ENCODE results near the gene CARD18. TPM values are rescaled to one million over a fixed set of nuclear protein-coding genes. Genes with fewer than 3 reads are reported as not detected.

Gene CARD18
- total RNA-seq, 1 experiment from 2014 or later = not detected

GRCh38 chr11:105167244-105167643 lies 27.7 kb upstream of the CARD18 start:
- ChIA-PET POLR2A (interaction anchor here (1.1 to 1.7 kb wide), 2 partner anchors 16 to 63 kb away, joined by 4 read pairs; no protein-coding TSS in a partner anchor), CTCF (no interaction called here)
- no TSS peak for BruUV-seq (replicated peaks)
- H3K4me3 Mint-ChIP-seq (ENCODE audit: unreplicated experiment) = no peak overlapping the region
- H3K4me1 Mint-ChIP-seq (ENCODE audit: insufficient read depth, unreplicated experiment) = no peaks in the 10 kb centered on the region
- TF ChIP-seq CTCF (IDR thresholded peaks at IDR 0.05; ENCODE audit: unreplicated experiment) = no peak
- no peaks in the 10 kb centered on the region for H3K36me3 Mint-ChIP-seq (ENCODE audit: insufficient read depth, unreplicated experiment)
- no peaks in the 10 kb centered on the region for H3K27me3 Mint-ChIP-seq (ENCODE audit: insufficient read depth, unreplicated experiment)
- DNase-seq (ENCODE audit: unreplicated experiment) = no peak
- intact Hi-C loops (cut with micrococcal nuclease) = no loop called here
- no peak overlapping the region for H3K27ac Mint-ChIP-seq (ENCODE audit: low read depth, unreplicated experiment)
- peaks cover 7% of the 10 kb centered on the region for H3K9me3 Mint-ChIP-seq (ENCODE audit: unreplicated experiment)

- intact Hi-C loops (cut with micrococcal nuclease) = no loop called here
- no peaks in the 10 kb centered on the region for H3K36me3 Mint-ChIP-seq (ENCODE audit: insufficient read depth, unreplicated experiment)
- ChIA-PET CTCF (no interaction called here), POLR2A (no interaction called here)
- no peak for DNase-seq (ENCODE audit: unreplicated experiment)
- H3K27ac Mint-ChIP-seq (ENCODE audit: low read depth, unreplicated experiment) = no peak overlapping the region
- no peaks in the 10 kb centered on the region for H3K4me1 Mint-ChIP-seq (ENCODE audit: insufficient read depth, unreplicated experiment)
- no TSS peak for BruUV-seq (replicated peaks)
- H3K27me3 Mint-ChIP-seq (ENCODE audit: insufficient read depth, unreplicated experiment) = no peaks in the 10 kb centered on the region
- no peak for TF ChIP-seq CTCF (IDR thresholded peaks at IDR 0.05; ENCODE audit: unreplicated experiment)
- H3K4me3 Mint-ChIP-seq (ENCODE audit: unreplicated experiment) = no peak overlapping the region
- H3K9me3 Mint-ChIP-seq (ENCODE audit: unreplicated experiment) = no peaks in the 10 kb centered on the region
Observed at GRCh38 chr11:105164208-105164607, 24.6 kb upstream of the CARD18 start.

- ChIA-PET POLR2A (no interaction called here), CTCF (no interaction called here)
- no TSS peak for BruUV-seq (replicated peaks)
- Mint-ChIP-seq H3K9me3 (ENCODE audit: unreplicated experiment) (no peaks in the 10 kb centered on the region), H3K36me3 (ENCODE audit: insufficient read depth, unreplicated experiment) (no peaks in the 10 kb centered on the region), H3K27ac (ENCODE audit: low read depth, unreplicated experiment) (no peak overlapping the region), H3K4me3 (ENCODE audit: unreplicated experiment) (no peak overlapping the region), H3K27me3 (ENCODE audit: insufficient read depth, unreplicated experiment) (no peaks in the 10 kb centered on the region), H3K4me1 (ENCODE audit: insufficient read depth, unreplicated experiment) (no peaks in the 10 kb centered on the region)
- no peak for TF ChIP-seq CTCF (IDR thresholded peaks at IDR 0.05; ENCODE audit: unreplicated experiment)
- DNase-seq (ENCODE audit: unreplicated experiment) = no peak
- intact Hi-C loops (cut with micrococcal nuclease) = no loop called here
Observed at GRCh38 chr11:105162506-105162905, 22.9 kb upstream of the CARD18 start.

- no peaks in the 10 kb centered on the region for H3K27me3 Mint-ChIP-seq (ENCODE audit: insufficient read depth, unreplicated experiment)
- intact Hi-C loops (cut with micrococcal nuclease) = no loop called here
- H3K4me1 Mint-ChIP-seq (ENCODE audit: insufficient read depth, unreplicated experiment) = no peaks in the 10 kb centered on the region
- DNase-seq (ENCODE audit: unreplicated experiment) = no peak
- BruUV-seq (replicated peaks) = no TSS peak
- H3K36me3 Mint-ChIP-seq (ENCODE audit: insufficient read depth, unreplicated experiment) = no peaks in the 10 kb centered on the region
- TF ChIP-seq CTCF (IDR thresholded peaks at IDR 0.05; ENCODE audit: unreplicated experiment) = no peak
- no peaks in the 10 kb centered on the region for H3K9me3 Mint-ChIP-seq (ENCODE audit: unreplicated experiment)
- H3K27ac Mint-ChIP-seq (ENCODE audit: low read depth, unreplicated experiment) = no peak overlapping the region
- ChIA-PET POLR2A (no interaction called here), CTCF (interaction anchor here (1.8 kb wide), 1 partner anchor 10 kb away, joined by 6 read pairs; no protein-coding TSS in a partner anchor)
- no peak overlapping the region for H3K4me3 Mint-ChIP-seq (ENCODE audit: unreplicated experiment)
Observed at GRCh38 chr11:105158436-105158835, 18.9 kb upstream of the CARD18 start.

Data from MCF 10A (cell line).